MM.1S (cell line): Measurements from ENCODE around the gene CUL5.

ENCODE experiments used
- EZH2phosphoT487 ChIP-seq: fragments of 300-600 bp; sonication (generic); IDR thresholded peaks from 2 replicates; pipeline ENCODE4 v1.6.1; 2018; ENCODE audit warnings: antibody characterized with exemption, low read length
- TF ChIP-seq, protein P1 (sequence below): fragments of 300-600 bp; sonication (generic); IDR thresholded peaks from 2 replicates; pipeline ENCODE4 v1.5.1; 2016; ENCODE audit warnings: antibody characterized with exemption, low read length, mixed read lengths

DNA sequence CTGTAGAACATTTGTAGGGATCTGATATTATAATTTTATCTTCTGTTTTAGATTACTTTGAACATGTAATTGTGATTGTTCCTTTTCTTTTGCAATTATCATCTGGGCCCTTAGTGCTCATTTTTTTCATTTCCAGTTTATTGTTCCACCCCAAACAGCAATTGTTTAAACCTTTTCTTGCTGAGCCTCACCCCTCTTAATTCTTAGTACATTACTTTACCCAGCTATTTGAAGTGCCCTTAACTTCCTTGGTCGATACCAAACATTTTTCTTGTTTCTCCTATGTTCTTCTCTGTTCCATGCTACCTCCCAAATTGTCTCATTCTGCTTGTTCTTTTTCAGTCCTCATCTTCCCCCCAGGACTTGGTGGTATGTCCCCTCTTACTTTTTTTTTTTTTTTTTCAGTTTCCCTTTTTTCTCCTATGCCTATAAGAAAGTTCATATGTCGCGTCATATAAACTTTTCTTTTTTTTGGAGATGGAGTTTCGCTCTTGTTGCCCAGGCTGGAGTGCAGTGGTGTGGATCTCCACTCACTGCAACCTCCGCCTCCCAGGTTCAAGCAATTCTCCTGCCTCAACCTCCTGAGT, 3.5 kb downstream of the CUL5 start:
- TF ChIP-seq, protein P1, sequence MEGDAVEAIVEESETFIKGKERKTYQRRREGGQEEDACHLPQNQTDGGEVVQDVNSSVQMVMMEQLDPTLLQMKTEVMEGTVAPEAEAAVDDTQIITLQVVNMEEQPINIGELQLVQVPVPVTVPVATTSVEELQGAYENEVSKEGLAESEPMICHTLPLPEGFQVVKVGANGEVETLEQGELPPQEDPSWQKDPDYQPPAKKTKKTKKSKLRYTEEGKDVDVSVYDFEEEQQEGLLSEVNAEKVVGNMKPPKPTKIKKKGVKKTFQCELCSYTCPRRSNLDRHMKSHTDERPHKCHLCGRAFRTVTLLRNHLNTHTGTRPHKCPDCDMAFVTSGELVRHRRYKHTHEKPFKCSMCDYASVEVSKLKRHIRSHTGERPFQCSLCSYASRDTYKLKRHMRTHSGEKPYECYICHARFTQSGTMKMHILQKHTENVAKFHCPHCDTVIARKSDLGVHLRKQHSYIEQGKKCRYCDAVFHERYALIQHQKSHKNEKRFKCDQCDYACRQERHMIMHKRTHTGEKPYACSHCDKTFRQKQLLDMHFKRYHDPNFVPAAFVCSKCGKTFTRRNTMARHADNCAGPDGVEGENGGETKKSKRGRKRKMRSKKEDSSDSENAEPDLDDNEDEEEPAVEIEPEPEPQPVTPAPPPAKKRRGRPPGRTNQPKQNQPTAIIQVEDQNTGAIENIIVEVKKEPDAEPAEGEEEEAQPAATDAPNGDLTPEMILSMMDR: no peak
- TF ChIP-seq EZH2phosphoT487: no peak
